HG03135 (cell line): ENCODE measurements around the gene TNFAIP1.

ENCODE experiments used
- ATAC-seq: cut with Tn5 transposase; IDR thresholded peaks from one replicate; pipeline ENCODE4 v1.9.1; 2021; ENCODE audit warnings: mild to moderate bottlenecking, moderate library complexity; ENCODE audit not compliant: unreplicated experiment

TNFAIP1 gene

DNA sequence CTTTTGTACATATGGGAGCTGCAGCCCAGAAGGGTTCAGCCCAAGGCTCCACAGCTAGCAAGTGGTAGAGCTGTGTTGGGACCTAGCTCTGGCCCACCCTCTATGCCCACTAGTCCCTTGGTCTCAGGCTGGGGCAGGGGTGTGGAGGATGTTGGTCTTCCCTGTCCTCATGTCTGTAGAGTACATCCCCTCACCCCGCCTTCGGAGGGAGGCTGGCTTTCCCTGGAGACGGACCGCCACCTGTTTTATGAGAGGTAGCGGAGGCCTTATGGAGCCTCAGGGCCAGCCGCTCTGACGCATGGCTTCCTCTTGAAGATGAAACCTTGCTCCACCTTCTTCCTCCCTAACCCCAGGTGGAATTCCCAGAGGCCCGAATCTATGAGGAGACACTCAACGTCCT is 8.4 kb downstream of the TNFAIP1 start:
- no peak for ATAC-seq

DNA sequence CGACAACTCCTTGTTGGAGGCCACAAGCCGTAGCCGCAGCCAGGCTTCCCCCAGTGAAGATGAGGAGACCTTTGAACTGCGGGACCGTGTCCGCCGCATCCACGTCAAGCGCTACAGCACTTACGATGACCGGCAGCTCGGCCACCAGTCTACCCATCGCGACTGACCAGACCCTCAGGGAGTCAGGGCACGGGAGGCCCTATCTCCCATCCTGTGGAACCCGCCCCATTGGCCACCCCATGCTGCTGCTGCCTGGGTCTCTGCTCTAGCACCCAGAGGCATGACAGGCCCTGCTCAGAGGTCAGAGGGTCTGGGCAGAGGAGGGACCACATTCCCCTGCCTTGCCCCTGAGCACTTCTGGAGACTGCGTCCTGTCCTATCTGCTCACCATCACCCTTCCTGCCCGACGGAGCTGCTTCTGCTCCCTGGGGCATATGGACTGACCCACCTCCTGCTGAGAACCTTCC is 8.9 kb downstream of the TNFAIP1 start:
- no peak for ATAC-seq

DNA sequence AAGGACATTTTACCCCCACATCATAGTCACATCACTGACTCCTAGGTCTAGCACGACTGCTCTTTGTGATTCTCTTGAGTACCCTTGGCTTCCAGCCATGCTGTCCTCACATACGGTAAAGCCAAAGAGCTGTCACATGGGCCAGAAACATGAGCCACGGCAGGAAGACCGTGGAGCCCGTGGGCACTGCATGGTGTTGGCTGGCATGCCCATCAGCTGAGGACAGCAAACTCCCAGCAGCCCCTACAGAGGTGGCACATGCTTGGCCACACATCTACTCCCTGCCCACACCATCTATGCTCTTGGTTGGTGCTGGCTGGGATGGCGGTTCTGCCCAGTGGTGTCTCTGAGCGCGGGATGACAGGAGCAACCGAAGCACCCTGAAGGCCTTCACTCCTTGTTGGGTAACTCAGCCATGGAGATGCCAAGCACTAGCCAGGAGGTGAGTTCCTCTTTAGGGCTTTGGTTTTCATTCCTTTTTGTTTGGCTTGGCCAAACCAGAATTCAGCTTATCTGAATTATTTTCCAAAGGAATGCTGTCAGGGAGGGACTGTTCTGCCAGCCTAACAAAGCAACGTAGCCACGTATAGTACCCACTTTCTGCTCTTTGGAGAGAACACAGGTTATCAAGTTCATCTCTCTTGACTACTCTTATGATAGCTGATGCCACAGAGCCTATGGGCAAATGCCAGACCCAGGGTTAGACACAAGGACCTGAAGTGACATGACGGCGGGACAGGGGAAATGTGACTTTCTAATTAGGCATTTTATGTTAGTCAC is 10.0 kb downstream of the TNFAIP1 start:
- no peak for ATAC-seq

DNA sequence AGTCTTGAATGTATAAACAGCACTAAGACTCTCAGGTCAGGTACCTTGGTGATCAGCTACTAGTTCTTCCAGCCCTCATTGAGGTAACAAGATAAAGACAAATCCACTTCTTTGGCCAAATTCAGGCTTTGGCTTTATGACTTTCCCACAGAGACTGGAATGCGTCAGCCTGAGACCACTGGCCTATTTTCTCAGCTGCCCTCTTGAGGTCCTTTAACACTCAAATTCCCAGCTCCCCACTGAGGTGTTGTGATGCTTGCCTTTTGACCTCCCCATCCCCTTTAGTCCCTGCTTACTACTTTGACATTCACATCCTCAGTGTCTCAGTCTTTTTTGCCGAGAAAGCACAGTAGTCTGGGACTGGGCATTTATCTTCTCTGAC is 10.6 kb downstream of the TNFAIP1 start:
- ATAC-seq, result no peak

DNA sequence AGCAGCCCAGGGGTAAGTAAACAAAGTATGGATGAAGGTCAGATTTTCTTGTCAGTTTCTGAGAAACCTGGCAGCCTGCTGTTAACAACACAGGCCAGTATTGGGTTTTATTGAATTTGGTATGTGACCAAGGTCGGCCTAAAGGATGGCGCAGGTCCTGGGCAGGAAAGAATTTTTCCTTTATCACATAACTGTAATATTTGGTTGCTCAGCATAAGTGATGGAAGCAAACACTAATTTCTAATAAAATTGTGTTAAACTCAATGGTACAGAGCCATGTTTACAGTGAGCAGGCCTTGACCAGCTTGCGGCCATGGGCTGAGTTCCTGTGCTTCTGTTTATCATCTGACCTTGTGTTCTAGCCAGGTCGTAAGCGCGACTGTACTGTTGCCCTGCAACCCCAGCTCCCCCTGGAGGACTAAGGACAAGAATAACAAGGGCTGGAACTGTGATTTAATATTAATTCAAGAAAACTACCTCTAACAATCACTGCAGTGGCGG is 11.2 kb downstream of the TNFAIP1 start:
- ATAC-seq, result no peak

DNA sequence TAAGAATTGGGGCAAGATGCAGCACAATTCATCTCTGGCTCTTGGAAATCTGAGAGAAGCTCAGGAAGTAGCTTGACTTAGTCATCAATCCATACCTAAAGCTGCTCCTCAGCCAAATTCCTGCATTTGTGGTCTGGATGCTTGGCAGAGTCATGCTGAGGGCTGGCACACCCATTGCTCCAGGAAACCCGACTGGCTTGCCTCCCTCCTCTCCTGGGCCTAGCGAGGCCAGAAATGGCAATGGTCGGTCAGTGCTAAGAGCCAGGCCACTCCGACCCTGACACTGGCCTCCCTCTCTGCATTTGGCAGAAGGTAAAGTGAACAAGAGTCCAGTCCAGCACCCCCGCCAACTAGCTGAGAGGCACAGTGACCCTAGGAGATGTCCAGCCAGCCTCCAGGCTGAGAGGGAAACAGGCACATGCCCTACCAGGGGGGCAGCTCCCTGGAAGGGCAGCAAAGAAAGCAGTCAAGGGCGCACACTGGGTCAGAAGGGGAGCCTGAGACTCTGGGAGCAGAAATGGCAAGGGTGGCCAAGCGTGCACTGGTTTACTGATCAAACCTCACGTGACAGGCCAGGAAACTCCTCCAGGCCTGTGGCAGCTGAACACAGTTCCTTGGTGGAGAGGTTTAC is 11.8 kb downstream of the TNFAIP1 start:
- ATAC-seq, result no peak

DNA sequence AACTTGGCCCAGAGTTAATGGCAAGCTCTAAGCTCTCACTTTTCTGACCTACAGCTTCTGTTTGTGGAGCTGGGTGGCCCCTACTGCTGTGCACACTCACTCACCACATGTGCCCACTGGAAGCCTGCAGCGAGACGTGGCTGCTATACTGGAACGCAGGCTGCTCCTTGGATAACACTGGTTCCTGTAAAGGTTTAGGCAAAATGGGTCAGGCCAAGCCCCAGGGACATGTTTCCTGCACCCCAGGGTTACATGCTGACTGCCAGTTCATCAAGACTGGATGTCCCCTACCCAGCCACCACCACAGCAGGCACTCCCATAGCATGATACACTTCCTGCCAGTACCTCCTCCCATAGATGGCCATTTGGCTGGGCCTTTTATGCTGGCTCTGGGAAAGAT is 13.4 kb downstream of the TNFAIP1 start:
- ATAC-seq, result no peak

DNA sequence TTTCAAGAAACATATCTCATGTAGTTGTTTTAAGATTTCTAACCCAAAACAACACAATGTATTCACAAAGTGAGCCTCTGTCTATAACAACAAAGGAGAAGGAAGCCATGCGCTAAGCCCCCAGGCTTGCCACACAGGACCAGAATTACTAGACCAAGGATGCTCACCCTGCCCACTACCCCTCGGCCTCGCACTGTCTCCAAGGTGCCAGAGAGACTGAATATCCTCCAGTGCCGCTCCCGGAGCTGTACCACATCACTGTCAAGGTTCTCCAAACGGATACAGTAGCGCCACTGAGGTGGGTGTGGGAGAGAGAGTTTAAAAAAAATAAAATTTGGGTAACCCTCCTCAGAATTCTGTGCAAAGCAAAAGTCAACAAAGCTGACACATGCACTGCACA is 14.7 kb downstream of the TNFAIP1 start:
- ATAC-seq, result no peak

DNA sequence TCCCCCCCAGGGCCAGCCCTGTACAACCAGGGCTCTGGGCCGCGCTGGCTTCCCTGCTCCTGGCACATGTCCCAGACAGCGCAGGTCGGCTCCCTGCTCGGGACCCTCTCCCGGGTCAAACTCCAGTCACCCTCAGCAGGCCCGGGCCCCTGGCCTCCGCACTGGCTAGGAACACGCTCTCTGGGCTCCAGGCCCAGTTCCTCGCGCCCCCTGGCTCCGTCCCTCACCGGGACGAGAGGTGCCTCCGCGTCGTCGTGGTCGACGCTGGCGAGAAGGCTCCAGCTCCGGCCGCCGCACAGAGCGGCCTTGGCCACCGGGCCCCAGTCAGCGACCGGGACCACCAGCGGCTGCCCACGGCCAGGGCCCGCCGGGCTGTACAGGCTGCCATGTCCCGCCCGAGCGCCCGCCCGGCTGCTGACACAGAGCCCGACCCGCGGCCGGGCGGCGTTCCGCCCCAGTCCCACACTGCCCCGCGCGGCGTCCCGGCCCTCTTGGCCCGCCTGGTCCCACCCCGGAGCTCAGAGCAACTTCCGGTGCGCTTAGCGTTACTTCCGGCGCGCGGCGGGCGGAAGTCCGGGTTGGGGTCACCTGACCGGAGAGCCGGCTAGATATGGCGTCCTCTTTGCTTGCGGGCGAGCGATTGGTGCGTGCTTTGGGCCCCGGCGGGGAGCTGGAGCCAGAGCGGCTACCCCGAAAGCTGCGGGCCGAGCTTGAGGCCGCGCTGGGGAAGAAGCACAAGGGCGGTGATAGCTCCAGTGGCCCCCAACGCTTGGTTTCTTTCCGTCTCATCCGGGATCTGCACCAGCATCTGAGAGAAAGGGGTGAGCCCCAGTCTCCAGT is 21.7 kb downstream of the TNFAIP1 start, which contains the start of gene POLDIP2:
TSS of gene POLDIP2 (minus strand) at position 467 of the 840 bp plus-strand sequence. CDS start at position 388, 79 bp downstream.
- ATAC-seq, result peak; percentile 92

DNA sequence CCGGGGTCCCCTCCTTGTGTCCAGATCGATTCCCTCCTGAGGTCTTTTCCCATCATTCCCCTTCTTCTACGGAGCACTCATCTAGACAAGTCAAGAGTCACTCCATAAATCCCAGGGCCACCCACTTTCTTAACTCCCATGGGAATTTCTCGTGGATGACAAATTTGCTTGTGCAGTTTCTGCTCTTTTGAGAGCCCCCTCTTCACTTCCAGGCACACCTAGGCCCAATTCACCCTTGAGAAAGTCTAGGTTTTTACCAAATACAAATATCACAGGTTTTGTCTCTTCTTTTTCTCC is 22.3 kb downstream of the TNFAIP1 start:
- no peak for ATAC-seq

DNA sequence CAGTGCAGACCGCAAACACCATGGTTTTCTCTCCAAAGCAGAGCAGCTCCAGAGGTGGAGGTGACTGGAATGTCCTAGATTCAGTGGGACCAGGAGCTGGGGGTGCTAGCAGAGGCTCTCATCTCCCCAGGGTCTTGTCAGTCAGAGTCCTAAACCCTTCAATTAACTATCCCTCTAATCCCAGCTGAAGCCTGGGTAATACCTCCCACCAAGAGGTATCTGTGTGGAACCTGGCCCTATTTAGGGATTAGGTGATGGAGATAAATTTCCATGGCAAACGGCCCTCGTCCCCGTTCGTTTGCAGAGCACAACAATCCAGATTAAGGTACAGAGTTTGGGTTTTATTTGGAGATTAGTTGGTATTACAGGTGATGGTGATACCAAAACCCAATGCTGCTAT is 27.6 kb downstream of the TNFAIP1 start:
- ATAC-seq, result no peak

DNA sequence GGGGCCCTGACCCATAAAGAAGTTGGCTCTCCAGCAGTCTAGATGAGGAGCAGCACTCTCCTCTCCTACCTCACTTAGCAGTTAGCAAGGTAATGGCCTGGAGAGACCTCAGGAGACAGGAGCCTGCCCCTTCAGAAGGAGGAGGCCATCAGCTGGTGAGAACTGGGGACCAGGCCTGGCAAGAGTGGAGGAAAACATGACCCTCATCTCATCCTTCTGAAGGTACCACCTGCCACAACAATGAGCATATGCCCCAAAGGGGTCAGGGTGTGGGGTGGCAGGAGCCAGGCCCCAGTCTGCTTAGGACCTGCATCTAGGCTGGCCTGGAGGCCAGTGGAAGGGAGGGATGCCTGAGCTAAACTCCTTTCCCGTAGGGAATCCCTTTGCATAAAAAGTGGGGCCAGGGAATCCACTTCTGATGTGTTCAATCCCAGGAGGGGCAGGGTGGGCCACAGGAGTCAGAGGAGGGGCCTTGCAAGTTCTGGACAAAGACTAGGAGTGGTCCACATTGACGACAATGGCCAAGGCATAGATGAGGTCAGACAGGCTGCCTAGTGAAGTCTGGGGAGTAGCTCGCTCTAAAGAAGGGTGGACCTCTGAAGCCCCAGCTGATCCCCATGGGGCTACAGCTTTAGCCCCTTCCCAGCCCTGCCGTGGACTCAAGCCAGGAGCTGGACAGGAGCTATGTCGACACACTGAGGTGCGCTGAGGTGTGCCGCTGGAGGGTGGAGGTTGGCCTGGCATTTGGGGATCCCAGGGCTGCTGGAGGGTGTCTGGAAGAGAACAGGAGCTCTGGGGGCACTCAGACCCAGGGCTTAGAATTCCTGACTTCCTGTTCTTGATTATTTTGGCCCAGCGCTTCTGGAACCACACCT is 28.5 kb downstream of the TNFAIP1 start:
- ATAC-seq, result no peak

DNA sequence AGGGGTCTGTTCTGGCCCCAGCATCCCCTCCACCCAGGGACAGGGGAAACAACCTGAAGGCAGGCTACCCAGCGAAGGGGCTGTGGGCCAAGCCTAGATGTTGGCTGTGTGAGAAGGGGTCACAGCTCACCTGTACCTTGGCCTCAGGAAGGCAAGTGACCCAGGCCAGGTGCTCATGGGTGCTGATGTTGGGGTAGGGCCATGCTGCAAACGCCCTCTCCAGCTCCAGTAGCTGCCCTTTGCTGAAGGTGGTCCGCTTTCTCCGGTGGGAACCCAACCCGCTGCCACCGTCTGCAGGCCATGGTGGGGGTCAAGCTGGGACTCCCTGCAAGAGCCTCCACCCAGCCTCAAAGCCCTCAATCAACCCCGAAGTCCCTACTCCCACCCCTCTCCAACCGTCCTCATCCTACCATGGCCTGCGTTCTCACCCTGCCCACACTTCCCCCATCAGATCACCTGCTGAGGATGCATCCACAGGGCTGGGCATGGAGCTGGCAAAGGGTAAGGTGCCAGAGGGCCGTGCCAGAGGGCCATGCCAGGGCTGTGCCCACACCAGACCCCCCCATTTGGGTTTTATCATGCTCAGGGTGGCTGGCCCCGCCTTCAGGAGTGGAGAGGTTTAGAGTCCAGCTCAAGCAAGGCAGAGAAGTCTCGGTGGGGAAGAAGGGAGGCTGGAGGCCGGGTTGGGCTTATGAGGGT is 29.3 kb downstream of the TNFAIP1 start, which contains the start of gene SEBOX:
TSS of gene SEBOX (minus strand) at position 535 of the 699 bp plus-strand sequence. CDS start at position 487, 48 bp downstream.
- no peak for ATAC-seq

DNA sequence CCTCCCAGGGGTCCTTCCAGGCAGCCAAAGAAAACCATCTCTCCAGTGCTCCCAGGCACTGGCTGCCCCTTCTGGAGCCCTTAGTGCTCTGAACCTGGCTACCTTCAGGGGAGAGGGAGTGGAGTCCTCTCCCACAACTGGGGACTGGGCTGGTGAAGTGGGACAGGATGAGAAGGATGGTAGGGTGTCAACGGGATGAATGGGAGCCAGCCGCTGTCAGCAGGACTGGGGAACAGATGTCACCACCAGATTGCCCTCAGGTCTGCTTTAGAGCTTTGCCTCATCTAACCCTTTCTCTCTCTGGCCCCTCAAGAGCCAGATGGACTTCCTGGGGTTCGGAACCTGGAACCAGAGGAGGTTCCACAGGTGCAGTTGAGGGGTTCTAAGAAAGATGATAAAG is 29.9 kb downstream of the TNFAIP1 start:
- no peak for ATAC-seq

DNA sequence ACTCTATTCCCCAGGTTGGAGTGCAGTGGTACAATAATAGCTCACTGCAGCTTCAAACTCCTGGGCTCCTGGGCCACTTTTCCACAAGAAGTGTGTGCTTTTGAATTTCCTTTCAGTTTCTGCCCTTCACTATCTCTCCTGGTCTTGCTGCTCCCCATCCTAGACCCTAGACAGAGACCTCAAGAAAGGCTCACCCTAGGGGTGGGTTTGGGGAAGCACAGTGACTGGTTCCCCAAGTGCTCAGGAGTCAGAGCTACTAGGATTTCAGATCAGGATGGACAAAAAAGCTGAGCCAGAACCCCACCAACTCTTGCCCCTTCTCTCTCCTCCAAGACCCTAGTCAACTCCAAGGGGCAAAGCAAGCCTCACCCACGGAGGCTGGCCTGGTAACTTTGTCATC is 31.0 kb downstream of the TNFAIP1 start:
- no peak for ATAC-seq

DNA sequence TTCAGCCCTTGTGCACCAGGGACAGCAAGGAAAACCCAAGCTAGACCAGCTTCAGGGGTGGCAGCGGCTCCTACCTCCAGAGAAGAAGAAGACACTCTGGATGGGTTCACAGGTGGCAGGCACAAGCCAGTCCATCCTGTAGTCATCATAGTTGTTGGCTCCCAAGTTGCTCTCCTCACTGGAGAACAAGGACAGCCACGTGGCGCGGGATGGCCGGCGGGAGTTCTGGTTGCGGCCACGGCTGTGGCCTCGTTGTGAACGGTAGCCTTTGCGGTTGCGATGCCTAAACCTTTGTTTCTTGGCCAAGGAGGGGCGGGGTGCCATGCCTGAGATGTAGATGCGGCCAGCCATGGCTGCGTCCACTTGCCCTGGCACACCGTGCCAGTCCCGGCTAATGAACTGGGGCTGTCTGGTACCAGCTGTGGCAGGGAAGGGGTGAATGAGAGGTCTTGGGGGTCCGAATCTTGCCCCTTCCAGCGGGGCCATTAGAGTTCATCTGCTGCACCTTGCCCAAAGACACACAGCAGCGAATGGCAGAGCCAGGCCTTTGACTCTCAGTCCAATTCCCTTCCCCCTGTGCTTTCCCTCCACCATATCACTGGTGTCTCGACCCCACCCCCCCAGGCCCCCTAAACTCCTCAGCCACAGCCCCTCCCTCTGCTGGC is 32.2 kb downstream of the TNFAIP1 start:
- ATAC-seq, result no peak

DNA sequence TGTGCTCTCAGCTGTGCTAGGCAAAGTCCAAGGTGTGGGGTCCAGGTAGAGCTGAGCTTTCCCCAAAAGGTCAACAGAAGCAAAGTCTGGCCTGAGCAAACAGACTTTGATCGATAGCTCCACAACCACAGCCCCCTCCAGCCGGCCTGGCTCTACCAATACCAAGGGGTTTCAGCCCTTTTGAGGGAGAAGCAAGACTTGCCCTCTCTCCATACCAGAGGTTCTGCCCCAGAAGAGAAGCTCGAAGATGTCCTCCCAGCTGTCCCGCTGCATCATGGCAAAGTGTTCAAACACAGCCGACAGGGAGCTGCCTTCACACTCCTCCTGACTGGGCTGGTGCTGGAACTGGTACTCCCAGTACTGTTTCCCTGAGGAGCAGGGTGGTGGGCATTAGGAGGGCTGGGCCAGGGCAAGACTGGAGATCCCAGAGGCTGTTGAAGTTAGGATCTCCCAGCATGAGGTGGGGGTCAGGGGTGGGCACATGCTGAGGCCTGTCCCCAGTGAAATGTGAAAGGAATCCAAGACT is 32.8 kb downstream of the TNFAIP1 start:
- no peak for ATAC-seq

DNA sequence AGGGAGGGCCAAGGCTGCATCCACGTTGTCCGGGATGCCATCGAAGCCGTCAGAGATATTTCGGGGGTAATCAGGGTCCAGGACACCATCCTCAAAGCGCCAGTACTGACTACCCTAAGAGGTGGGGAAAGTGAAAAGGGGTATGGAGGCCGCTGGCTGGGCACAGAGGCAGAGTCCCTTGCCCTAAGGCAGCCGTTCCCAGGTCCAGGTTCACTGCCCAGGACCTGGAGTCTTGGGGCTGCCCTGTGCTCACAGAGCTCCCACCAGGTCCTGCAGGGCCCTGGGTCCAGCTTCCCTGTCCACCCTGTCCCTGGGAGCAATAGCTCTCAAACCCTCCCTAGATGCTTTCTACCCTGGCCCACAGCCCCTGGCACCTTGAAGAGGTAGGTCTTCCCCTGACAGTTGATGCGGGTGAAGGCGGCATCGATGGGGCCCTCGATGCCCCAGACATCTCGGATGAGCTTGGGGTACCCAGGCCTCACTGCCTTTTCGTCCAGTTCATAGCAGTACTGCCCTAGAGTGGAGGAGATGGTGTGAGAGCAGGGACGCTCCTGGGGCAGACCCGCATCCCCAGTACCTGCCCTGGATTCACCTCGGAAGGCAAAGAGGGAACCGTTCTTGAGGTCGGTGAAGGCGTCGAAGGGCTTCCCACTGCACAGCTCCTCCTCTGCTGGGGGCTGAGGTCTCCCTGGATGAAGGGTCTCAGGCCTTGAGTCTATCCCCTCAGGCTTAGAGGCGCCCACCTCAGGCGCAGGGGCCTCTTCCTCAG is 33.5 kb downstream of the TNFAIP1 start:
- ATAC-seq, result no peak
